Psoas muscle (tissue), 8 donors: ENCODE results near the gene C5orf15. TPM values are rescaled to one million over a fixed set of nuclear protein-coding genes. Genes with fewer than 3 reads are reported as not detected.

Source experiments
- ATAC-seq, 4 donors: fragments of 200-7000 bp; cut with Tn5 transposase; one replicate each; pipeline ENCODE4 v1.9.1; 2020; ENCODE audit warnings: moderate library complexity in 3 of 4, mild to moderate bottlenecking in 2 of 4
- DNase-seq, 2 donors: peaks; one replicate each; pipeline ENCODE4 v3.0.0-alpha.2; 2020
- H3K27ac ChIP-seq: fragments of 200-600 bp; one replicate; pipeline ENCODE4 v1.8.0; 2022
- H3K27me3 ChIP-seq, 3 donors: fragments of 200-600 bp in 1 of 3; one replicate each; pipeline versions ENCODE4 v1.6.1 to v1.8.0; 2013 to 2022; ENCODE audit warnings: low read length in 2 of 3, mild to moderate bottlenecking in 2 of 3, moderate library complexity in 1 of 3; ENCODE audit not compliant: insufficient read depth in 3 of 3
- H3K36me3 ChIP-seq, 2 donors: fragments of 200-600 bp in 1 of 2; one replicate each; pipeline versions ENCODE4 v1.6.1 to v1.8.0; 2013 to 2022; ENCODE audit warnings: low read depth in 1 of 2, mild to moderate bottlenecking in 1 of 2, moderate library complexity in 1 of 2; ENCODE audit not compliant: insufficient read depth in 1 of 2
- H3K4me1 ChIP-seq: fragments of 200-600 bp; one replicate; pipeline ENCODE4 v1.8.0; 2022
- H3K4me3 ChIP-seq: fragments of 200-600 bp; one replicate; pipeline ENCODE4 v1.8.0; 2022; ENCODE audit warnings: mild to moderate bottlenecking
- H3K9me3 ChIP-seq: fragments of 200-600 bp; one replicate; pipeline ENCODE4 v1.8.0; 2022
- CTCF ChIP-seq: fragments of 200-600 bp; IDR thresholded peaks from one replicate; pipeline ENCODE4 v1.8.0; 2022; ENCODE audit warnings: antibody characterized with exemption
- WGBS, 3 donors: extraction: QIAGEN DNeasy Blood & Tissue Kit; methylation state at CpG; one replicate each; pipeline versions ENCODE4 v1.1.6 to v1.1.7; 2013; 5-methylcytosine and 5-hydroxymethylcytosine counted together
- intact Hi-C, 2 donors: fragments of 100-400 bp; cut with DNase I; formaldehyde crosslinking; loops; one replicate each; pipeline versions ENCODE4 v1.11.0 to v1.14.2; 2022
- polyA plus RNA-seq, 3 donors: library from polyadenylated mRNA; stranded (reverse); fragments of 200-250 nt; gene quantifications; one replicate each; pipeline ENCODE4 v1.2.3, GENCODE V29; 2013
- total RNA-seq, 4 donors: library from RNA; stranded (reverse); fragmentation: NEBNext Ultra II Directional in 2 of 4; extraction: Animal tissue kit (Norgen Biotek cat#: 25700) in 2 of 4; gene quantifications; one replicate each; pipeline versions ENCODE4 v1.2.1 to v1.2.4, GENCODE V29; 2021 to 2023
- donor health status: healthy with polysubstance abuse.
- donor health status: DM: no; HTN: no; CAD: no; lungs with moderate emphysema.
- donor health status: Bipolar disorder and iron deficiency.
- donor health status: healthy.
- donor health status: DM: yes; HTN: yes; CAD: no.
- donor health status: DM: no; HTN: no; CAD: no.
- donor health status: DM: no; HTN: no; CAD: no.
- donor health status: DM: yes; HTN: yes; CAD: no.

The C5orf15 gene
- total and polyA plus RNA-seq, 7 donors = 12.7 to 29.8 (median 13.9) TPM

GRCh38 chr5:133994990-133995333 lies 26.5 kb upstream of the C5orf15 start:
- no peak for TF ChIP-seq CTCF
- H3K4me1 ChIP-seq = peaks cover 94% of the 10 kb centered on the region
- DNase-seq = no peak
- H3K4me3 ChIP-seq = peak overlapping the region; percentile 43
- H3K36me3 ChIP-seq = peaks cover 5 to 19% of the 10 kb centered on the region in 2 donors
- intact Hi-C loops = no loop called here
- no peaks in the 10 kb centered on the region for H3K27me3 ChIP-seq
- H3K9me3 ChIP-seq = no peaks in the 10 kb centered on the region
- no peak for ATAC-seq
- WGBS, 3 donors = 38 to 58% (median 49%) methylated on average over 6 of the region's 6 CpGs
- peak overlapping the region; percentile 99 for H3K27ac ChIP-seq

GRCh38 chr5:133994297-133994989 lies 26.0 kb upstream of the C5orf15 start:
- ATAC-seq (peak in 3 of 4 donors; percentile 46 to 56 (median 55)), DNase-seq (no peak)
- WGBS, 3 donors = 29 to 41% (median 29%) methylated on average over 9 of the region's 9 CpGs
- peaks cover 7 to 24% of the 10 kb centered on the region in 2 donors for H3K36me3 ChIP-seq
- no peak for TF ChIP-seq CTCF
- H3K4me3 ChIP-seq = peak overlapping the region; percentile 43
- peak overlapping the region; percentile 99 for H3K27ac ChIP-seq
- H3K9me3 ChIP-seq = no peaks in the 10 kb centered on the region
- intact Hi-C loops = no loop called here
- no peaks in the 10 kb centered on the region for H3K27me3 ChIP-seq
- H3K4me1 ChIP-seq = peaks cover 90% of the 10 kb centered on the region

GRCh38 chr5:133993185-133993936 lies 24.9 kb upstream of the C5orf15 start:
- ATAC-seq = peak; percentile 19 to 63 (median 60)
- H3K27me3 ChIP-seq = no peaks in the 10 kb centered on the region

GRCh38 chr5:133992429-133993155 lies 24.2 kb upstream of the C5orf15 start:
- no peak for TF ChIP-seq CTCF
- peak overlapping the region; percentile 23 for H3K4me3 ChIP-seq
- no peaks in the 10 kb centered on the region for H3K27me3 ChIP-seq
- WGBS, 3 donors = 25 to 41% (median 33%) methylated on average over 8 of the region's 8 CpGs
- ATAC-seq (peak; percentile 61 to 75 (median 72)), DNase-seq (peak; percentile 27 to 72)
- peak overlapping the region; percentile 99 for H3K27ac ChIP-seq
- no peaks in the 10 kb centered on the region for H3K9me3 ChIP-seq
- intact Hi-C loops = no loop called here
- H3K36me3 ChIP-seq = peaks cover 9 to 42% of the 10 kb centered on the region in 2 donors
- H3K4me1 ChIP-seq = peaks cover 71% of the 10 kb centered on the region

More at GRCh38 chr5:133993185-133993936, 24.9 kb upstream of the C5orf15 start:
- intact Hi-C loops = no loop called here
- H3K9me3 ChIP-seq = no peaks in the 10 kb centered on the region
- no peak for DNase-seq
- peaks cover 9 to 35% of the 10 kb centered on the region in 2 donors for H3K36me3 ChIP-seq
- peaks cover 79% of the 10 kb centered on the region for H3K4me1 ChIP-seq
- peak overlapping the region; percentile 43 for H3K4me3 ChIP-seq
- no peak for TF ChIP-seq CTCF
- WGBS, 3 donors = 22 to 30% (median 22%) methylated on average over 2 of the region's 2 CpGs
- peak overlapping the region; percentile 99 for H3K27ac ChIP-seq
